ENCODE data around the gene REG3G.

DNA sequence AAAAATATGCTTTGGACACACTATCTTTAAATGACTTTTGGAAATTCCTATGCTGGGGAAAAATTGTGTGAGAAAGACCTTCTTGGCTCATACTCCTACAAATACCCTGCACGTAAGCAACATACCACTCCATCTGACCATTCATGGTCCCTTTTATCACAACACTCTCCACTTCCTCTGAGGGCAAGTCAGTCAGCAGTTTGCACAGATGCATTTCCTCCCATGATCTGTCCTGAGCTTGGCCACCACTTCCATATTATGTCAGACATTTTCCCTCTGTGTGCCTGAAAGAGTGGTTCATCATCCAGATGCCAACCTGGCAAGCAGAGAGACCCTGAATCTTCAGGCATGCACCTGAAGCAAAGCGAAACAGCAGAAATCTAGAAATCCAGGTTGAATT, 16.1 kb upstream of the REG3G start:
- TF ChIP-seq POLR2A (IDR thresholded peaks at IDR 0.05) (no peak), POLR2AphosphoS5 (IDR thresholded peaks at IDR 0.05) (no peak)
